GM12864 (cell line): Measurements from ENCODE around the gene GMPPA.

Experiments
- DNase-seq: peaks from one replicate; pipeline ENCODE4 v3.0.0-alpha.2; 2011; ENCODE audit warnings: low read depth
- H3K4me3 ChIP-seq: 2 replicates; pipeline ENCODE4 v1.5.1; 2011; ENCODE audit warnings: mild to moderate bottlenecking, low read depth, low read length, control low read depth
- TF ChIP-seq, protein P1 (sequence below): IDR thresholded peaks from 2 replicates; pipeline ENCODE4 v1.5.1; 2011; ENCODE audit warnings: low read depth, mild to moderate bottlenecking, moderate library complexity, low read length, control low read depth, inconsistent platforms; ENCODE audit errors: missing control alignments

GMPPA gene

DNA sequence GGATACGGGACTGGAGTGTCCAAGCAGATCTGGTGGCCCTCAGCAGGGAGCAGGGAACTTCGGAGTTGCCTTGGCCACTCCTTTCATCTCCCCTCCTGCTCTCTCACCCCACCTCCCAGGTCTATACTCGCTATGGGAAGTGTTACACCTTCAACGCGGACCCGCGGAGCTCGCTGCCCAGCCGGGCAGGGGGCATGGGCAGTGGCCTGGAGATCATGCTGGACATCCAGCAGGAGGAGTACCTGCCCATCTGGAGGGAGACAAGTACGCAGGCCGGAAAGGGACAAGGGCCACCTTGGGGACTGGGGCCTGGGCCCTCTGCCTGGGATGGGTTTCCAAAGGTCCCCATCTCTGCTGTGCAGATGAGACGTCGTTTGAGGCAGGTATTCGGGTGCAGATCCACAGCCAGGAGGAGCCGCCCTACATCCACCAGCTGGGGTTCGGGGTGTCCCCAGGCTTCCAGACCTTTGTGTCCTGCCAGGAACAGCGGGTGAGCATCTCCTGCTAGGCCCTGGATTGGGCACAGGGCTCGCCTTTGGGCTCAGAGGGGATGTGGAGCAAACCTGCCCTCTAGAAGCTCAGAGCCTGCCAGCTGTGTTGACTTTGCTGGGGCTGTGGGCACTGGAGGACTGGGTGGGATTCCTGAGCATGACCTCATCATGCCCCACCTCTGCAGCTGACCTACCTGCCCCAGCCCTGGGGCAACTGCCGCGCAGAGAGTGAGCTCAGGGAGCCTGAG lies 33.1 kb downstream of the GMPPA start:
- no peak overlapping the region for H3K4me3 ChIP-seq
- DNase-seq: no peak
- TF ChIP-seq, protein P1, sequence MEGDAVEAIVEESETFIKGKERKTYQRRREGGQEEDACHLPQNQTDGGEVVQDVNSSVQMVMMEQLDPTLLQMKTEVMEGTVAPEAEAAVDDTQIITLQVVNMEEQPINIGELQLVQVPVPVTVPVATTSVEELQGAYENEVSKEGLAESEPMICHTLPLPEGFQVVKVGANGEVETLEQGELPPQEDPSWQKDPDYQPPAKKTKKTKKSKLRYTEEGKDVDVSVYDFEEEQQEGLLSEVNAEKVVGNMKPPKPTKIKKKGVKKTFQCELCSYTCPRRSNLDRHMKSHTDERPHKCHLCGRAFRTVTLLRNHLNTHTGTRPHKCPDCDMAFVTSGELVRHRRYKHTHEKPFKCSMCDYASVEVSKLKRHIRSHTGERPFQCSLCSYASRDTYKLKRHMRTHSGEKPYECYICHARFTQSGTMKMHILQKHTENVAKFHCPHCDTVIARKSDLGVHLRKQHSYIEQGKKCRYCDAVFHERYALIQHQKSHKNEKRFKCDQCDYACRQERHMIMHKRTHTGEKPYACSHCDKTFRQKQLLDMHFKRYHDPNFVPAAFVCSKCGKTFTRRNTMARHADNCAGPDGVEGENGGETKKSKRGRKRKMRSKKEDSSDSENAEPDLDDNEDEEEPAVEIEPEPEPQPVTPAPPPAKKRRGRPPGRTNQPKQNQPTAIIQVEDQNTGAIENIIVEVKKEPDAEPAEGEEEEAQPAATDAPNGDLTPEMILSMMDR: no peak

DNA sequence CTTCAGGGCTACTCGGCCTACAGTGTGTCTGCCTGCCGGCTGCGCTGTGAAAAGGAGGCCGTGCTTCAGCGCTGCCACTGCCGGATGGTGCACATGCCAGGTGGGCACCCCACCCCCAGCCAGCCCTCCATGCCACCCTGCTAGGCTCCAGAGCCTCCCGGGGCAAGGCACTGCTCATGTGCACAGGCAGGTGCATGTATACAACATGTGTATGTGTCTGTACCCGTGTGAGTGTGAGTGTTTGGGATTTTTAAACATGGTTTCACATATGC lies 33.6 kb downstream of the GMPPA start:
- no peak overlapping the region for H3K4me3 ChIP-seq
- TF ChIP-seq, protein P1: no peak
- no peak for DNase-seq

DNA sequence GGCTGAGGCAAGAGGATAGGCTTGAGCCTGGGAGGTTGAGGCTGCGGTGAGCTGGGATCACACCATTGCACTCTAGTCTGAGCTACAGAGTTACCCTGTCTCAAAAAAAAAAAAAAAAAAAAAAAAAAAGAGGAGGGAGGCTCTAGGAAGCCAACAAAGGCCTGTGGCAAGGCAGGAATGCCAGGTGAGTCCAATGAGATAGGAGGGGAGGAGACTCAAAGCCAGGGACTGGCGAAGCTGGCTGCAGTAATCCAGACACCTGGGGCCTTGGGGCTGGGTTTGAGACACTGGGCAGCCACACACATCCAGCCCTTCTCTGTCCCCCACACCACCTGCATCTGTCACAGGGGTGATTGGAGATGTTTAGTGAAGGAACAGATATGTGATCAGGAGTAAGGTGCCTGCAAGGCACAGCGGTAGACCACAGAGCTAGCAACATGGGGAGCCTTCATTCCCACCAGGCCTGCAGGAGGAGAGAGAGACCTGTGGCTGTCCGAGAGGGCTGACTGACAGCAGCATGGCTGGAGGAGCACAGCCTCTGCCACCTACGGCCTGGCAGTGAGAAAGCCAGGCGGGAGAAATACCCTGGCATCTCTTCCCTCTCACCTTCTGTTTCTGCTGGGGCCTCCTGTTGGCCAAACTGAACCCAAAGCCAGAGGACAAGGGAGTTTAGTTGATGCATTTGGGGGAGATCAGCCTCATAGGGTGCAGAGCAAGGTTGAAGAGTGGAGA lies 35.4 kb downstream of the GMPPA start:
- no peak overlapping the region for H3K4me3 ChIP-seq
- no peak for DNase-seq
- TF ChIP-seq, protein P1: no peak

DNA sequence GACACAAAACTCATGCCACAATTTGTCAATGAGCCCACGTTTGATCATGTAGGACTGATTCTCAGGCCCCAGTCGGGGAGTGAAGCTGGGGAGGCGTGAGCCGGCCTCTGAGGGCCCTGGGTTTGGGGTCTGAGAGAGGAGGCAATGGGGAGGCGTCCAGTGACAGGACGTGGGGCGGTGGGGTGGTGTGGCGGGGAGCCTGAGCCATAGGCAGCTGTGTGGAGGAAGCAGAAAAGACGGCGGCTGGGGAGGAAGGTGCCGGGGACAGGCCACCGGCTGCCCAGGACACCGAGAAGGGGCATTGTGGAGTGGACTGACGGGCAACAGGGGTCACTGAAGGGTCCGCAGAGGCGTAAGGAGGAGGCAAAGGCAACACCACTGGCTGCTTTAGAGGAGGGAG lies 37.7 kb downstream of the GMPPA start:
- H3K4me3 ChIP-seq: no peak overlapping the region
- TF ChIP-seq, protein P1: no peak
- DNase-seq: no peak

DNA sequence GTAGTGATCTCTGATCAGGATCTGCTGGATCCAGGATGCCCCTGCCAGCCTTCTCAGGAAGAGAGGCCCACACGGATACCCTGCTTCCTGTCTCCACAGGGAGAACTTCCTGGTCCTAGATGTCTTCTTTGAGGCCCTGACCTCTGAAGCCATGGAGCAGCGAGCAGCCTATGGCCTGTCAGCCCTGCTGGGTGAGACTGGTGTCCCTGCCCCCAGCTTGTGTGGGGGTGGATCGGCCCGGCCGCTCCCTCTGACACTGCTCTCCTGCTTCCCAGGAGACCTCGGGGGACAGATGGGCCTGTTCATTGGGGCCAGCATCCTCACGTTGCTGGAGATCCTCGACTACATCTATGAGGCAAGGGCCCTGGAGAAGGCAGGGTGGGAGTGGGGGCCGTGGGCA lies 38.3 kb downstream of the GMPPA start:
- TF ChIP-seq, protein P1: no peak
- no peak for DNase-seq
- no peak overlapping the region for H3K4me3 ChIP-seq

DNA sequence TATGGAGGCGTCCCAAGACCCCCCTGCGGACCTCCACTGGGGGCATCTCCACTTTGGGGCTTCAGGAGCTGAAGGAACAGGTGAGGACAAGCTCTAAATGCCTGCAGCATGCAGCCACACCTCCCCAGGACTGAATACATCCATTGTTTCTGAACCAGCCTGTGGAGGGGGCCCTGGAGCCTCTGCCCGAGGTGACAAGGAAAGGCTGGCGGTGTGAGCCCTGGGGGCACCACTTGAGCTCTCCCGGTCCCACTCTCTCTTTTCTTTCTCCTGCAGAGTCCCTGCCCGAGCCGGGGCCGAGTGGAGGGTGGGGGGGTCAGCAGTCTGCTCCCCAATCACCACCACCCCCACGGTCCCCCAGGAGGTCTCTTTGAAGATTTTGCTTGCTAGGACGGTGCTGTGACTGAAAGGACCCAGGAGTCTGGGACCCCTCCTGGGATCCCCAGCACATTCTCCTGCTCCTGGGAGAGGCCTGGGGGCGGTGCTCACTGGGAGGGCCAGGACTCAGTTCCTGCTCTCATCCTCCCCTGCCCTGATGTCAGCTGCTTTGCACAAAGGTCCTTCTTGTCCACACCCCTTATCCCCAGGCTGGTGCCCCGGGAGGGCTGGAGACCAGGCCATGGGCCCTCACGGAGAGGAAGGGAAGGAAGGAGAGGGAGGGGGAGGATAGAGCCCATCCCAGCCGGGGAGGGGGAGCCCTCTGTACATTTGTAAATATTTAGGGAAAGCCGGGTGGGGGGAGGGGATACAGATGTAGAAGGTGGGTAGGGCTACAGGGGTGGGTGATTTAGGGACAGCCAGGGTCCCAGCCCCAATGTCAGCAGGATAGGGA lies 39.2 kb downstream of the GMPPA start:
- TF ChIP-seq, protein P1: no peak
- no peak overlapping the region for H3K4me3 ChIP-seq
- no peak for DNase-seq
